ENCODE results near the gene TLK2.

TLK2 gene

GRCh38 chr17:62629556-62630364 is 151.1 kb downstream of the TLK2 start:
- no peak overlapping the region for H3K27ac ChIP-seq
- TF ChIP-seq, protein P1, sequence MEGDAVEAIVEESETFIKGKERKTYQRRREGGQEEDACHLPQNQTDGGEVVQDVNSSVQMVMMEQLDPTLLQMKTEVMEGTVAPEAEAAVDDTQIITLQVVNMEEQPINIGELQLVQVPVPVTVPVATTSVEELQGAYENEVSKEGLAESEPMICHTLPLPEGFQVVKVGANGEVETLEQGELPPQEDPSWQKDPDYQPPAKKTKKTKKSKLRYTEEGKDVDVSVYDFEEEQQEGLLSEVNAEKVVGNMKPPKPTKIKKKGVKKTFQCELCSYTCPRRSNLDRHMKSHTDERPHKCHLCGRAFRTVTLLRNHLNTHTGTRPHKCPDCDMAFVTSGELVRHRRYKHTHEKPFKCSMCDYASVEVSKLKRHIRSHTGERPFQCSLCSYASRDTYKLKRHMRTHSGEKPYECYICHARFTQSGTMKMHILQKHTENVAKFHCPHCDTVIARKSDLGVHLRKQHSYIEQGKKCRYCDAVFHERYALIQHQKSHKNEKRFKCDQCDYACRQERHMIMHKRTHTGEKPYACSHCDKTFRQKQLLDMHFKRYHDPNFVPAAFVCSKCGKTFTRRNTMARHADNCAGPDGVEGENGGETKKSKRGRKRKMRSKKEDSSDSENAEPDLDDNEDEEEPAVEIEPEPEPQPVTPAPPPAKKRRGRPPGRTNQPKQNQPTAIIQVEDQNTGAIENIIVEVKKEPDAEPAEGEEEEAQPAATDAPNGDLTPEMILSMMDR (IDR thresholded peaks at IDR 0.05), result no peak
- no peak for TF ChIP-seq ZFX (IDR thresholded peaks at IDR 0.05; ENCODE audit: borderline replicate concordance)

DNA sequence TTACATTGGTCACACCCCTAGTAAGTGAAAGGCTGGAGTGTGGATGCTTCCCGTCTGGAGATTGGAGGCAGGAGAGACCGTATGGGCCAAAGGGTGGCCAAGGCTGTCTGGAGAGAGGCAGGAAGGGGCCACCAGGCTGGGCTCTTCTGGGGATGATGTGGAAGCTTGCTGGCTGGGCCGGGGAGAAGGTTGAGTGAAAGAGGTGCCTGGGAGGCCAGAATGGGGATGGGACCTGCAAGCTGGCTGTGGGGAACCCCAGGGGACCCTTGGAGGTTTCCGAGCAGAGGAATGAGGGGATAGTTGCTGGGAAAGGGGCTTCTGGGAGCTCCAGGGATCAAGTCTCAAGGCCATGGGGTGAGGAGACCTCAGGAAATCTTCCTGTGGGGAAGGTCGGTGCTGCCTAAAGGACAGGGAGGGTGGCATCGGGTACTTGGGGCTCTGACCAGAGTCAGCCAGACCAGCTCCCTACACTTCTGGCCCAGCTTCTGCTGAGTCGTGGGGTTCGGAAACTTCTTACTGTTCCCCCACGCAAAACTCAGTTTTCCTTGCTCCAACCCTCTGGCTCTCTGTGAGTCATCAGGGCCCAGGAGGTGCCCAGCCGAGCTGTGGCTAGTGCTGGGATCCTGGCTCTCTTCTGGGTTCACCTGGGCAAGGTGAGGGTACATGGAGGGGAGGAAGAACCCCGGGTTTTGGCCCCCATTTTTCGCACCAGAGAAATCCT is 151.9 kb downstream of the TLK2 start:
- TF ChIP-seq, protein P1 (IDR thresholded peaks at IDR 0.05), result no peak
- no peak for TF ChIP-seq ZFX (IDR thresholded peaks at IDR 0.05; ENCODE audit: borderline replicate concordance)
- no peak overlapping the region for H3K27ac ChIP-seq

GRCh38 chr17:62631086-62631935 is 152.7 kb downstream of the TLK2 start:
- TF ChIP-seq ZFX (IDR thresholded peaks at IDR 0.05; ENCODE audit: borderline replicate concordance), result no peak
- TF ChIP-seq, protein P1 (IDR thresholded peaks at IDR 0.05), result no peak
- no peak overlapping the region for H3K27ac ChIP-seq

GRCh38 chr17:62631936-62632924 is 153.6 kb downstream of the TLK2 start:
- H3K27ac ChIP-seq, result no peak overlapping the region
- TF ChIP-seq, protein P1 (IDR thresholded peaks at IDR 0.05), result no peak
- no peak for TF ChIP-seq ZFX (IDR thresholded peaks at IDR 0.05; ENCODE audit: borderline replicate concordance)

GRCh38 chr17:62637809-62638208 is 159.2 kb downstream of the TLK2 start:
- H3K27ac ChIP-seq, result no peak overlapping the region
- TF ChIP-seq, protein P1 (IDR thresholded peaks at IDR 0.05), result no peak

DNA sequence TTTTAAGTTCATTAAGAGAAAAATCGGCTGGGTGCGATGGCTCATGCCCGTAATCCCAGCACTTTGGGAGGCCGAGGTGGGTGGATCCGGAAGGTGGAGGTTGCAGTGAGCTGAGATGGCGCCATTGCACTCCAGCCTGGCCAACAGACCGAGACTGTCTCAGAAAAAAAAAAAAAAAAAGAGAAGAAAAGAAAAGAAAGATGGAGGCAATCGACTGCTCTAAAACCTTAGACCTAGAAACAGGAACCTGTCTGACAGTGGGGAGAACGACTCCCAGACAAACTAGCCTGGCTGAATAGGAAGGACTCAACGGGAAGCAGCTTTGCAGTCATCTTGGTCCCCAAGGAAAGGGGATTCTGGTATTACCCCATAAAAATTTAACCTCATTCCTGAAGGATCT is 162.5 kb downstream of the TLK2 start:
- no peak overlapping the region for H3K27ac ChIP-seq
- TF ChIP-seq, protein P1 (IDR thresholded peaks at IDR 0.05), result no peak
- TF ChIP-seq ZFX (IDR thresholded peaks at IDR 0.05; ENCODE audit: borderline replicate concordance), result no peak
